ENCODE data around the gene MYO7A.

The MYO7A gene

DNA sequence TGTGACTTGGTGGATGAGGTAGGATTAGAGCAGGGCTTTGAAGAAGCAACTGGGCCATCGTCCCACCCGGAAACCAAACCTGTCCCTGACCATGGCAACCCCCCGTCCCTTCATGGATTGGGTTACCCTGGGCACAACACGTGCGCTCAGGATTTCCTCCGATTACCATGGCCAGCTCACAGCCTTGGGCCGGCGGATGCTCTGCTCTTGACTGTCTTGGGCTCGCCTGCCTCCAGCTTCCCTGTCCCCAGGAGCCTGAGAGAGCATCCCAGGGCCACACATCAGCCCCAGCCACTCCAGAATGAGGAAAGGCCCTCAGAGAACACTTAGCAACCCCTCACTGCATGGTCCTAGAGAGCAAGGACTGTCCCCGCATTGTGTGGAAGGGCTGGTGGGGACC is 22.8 kb downstream of the MYO7A start:
- H3K4me3 ChIP-seq (ENCODE audit: low read depth, low read length): no peak overlapping the region
- no peak for DNase-seq (ENCODE audit: low read depth)
- TF ChIP-seq, protein P1, sequence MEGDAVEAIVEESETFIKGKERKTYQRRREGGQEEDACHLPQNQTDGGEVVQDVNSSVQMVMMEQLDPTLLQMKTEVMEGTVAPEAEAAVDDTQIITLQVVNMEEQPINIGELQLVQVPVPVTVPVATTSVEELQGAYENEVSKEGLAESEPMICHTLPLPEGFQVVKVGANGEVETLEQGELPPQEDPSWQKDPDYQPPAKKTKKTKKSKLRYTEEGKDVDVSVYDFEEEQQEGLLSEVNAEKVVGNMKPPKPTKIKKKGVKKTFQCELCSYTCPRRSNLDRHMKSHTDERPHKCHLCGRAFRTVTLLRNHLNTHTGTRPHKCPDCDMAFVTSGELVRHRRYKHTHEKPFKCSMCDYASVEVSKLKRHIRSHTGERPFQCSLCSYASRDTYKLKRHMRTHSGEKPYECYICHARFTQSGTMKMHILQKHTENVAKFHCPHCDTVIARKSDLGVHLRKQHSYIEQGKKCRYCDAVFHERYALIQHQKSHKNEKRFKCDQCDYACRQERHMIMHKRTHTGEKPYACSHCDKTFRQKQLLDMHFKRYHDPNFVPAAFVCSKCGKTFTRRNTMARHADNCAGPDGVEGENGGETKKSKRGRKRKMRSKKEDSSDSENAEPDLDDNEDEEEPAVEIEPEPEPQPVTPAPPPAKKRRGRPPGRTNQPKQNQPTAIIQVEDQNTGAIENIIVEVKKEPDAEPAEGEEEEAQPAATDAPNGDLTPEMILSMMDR (IDR thresholded peaks at IDR 0.05; ENCODE audit: insufficient read depth, low read depth, low read length, missing control alignments): no peak

DNA sequence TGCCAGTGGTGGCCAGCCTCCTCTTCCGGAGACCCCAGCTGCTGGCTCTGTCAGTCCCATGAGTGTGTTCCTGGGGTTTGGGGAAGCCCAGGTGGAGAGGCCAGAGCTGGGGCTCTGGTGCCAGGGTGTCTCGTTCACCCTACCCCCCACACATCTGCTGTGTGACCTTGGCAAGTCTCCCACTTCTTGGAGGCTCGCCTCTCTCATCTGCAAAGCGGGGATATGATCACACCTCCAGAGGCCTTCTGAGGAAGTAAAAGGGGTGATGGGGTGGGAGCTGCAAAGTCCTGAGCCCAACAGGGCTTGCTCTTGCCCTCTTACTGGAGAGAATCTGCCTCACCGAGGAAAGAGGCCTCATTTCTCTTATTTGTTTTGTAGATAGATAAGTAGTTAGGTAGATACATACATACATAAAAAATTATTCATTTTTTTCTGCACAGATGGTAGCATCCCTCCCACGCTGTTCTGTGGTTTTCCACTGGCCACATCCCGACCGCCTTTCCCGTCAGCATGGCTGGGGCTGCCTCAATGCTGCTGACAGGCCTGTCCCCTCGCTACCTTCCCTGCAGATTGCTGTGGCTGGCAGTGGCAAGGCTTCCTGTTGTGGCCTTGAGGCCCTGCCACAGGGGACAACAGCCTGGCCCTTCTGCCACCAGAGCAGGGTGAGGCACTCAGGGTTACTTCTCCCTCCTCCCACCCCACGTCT is 23.9 kb downstream of the MYO7A start:
- no peak for DNase-seq (ENCODE audit: low read depth)
- TF ChIP-seq, protein P1 (IDR thresholded peaks at IDR 0.05; ENCODE audit: insufficient read depth, low read depth, low read length, missing control alignments): no peak

DNA sequence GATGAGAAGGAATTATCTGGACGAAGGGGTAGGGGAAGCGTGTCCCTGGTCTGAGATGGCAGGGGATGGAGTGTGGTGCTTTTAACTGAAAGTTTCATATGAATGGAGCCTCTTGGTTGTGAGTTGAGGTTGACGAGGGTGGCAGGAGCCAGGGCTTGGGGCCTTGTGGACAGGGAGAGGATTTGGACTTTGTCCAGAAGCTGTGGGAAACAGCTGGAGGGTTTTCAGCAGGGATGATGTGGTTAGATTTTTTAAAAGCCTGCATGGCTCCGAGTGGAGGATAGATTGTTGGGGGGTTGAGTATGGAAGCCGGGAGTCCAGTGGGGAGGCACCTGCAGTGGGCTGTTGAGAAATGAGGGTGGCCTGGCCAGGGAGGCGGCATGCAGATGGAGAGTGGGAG is 24.8 kb downstream of the MYO7A start:
- H3K4me3 ChIP-seq (ENCODE audit: low read depth, low read length): no peak overlapping the region
- no peak for DNase-seq (ENCODE audit: low read depth)
- TF ChIP-seq, protein P1 (IDR thresholded peaks at IDR 0.05; ENCODE audit: insufficient read depth, low read depth, low read length, missing control alignments): no peak

More for the DNA sequence above, 23.9 kb downstream of the MYO7A start:
- no peak overlapping the region for H3K4me3 ChIP-seq (ENCODE audit: low read depth, low read length)

DNA sequence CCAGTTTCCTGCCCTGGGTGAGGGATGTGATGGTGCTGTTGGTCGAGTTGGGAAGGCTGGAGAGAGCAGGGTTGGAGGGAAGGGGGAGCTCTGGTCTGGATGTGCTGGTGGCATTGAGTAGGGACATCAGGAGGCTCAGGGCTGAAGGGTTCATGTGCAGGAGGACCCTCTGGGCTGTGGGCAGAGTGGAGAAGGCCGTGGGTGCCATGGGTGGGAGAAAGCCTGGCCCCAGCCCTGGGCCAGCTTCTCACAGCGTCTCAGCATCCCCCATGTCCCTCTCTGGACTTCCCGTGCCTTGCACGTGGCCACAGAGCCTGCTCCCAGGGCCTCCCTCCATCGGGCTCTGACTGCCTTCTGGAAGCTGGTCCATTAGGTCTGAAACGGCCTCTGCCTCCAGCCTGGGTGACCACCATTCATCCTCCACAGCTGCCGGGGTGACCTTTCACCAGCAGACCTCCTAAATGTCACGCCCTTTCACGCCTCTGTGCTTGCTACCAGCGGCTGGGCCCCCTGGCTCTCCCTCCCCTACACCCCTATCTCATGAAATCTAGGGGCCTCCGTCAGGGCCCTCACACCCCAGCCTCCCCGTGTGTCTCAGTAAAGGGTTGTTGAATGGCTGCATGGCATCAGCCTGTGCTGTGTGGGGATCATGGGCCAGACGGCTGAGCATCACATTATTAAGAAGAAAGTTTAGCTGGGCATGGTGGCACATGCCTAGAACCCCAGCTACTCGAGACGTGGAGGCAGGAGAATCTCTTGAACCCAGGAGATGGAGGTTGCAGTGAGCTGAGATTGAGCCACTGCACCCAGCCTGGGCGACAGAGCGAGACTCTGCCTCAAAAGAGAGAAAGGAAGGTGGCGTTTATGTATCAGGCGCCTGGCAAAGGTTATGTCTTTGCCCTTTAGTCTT is 25.5 kb downstream of the MYO7A start:
- TF ChIP-seq, protein P1 (IDR thresholded peaks at IDR 0.05; ENCODE audit: insufficient read depth, low read depth, low read length, missing control alignments): no peak
- DNase-seq (ENCODE audit: low read depth): no peak
- no peak overlapping the region for H3K4me3 ChIP-seq (ENCODE audit: low read depth, low read length)

DNA sequence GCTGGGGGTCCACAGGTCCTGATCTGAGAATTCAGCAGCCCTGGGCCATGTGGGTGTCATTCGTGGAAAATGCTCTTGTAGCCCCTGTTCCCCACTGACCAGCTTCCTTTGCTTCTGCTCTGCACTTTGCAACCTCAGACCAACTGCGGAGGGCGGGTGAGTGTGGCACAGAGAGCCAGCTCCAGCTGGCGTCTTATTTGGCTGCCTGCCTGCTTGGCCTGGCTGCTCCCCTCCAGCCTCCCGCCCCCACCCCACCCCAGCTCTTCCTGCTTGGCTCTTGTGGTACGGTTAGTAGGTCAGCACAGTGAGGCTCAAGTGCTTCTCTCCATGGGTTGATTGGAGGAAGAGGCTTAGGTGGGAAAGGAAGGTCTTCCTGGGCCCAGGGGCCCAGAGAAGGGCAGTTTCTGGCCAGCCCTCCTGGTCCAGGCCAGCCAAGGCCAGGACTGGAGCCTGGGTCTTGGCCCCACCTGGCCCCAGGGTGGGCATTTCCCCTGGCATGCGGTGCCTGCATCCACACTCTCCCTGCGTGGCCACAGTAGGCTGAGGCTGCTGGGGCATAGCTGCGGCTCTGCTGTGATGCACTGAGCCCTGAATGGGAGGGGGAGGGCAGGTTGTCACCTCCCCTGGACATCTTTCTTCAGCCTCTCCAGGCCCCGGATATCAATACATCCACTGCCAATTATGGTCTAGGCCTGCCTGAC is 26.5 kb downstream of the MYO7A start:
- H3K4me3 ChIP-seq (ENCODE audit: low read depth, low read length): no peak overlapping the region
- TF ChIP-seq, protein P1 (IDR thresholded peaks at IDR 0.05; ENCODE audit: insufficient read depth, low read depth, low read length, missing control alignments): no peak
- no peak for DNase-seq (ENCODE audit: low read depth)

DNA sequence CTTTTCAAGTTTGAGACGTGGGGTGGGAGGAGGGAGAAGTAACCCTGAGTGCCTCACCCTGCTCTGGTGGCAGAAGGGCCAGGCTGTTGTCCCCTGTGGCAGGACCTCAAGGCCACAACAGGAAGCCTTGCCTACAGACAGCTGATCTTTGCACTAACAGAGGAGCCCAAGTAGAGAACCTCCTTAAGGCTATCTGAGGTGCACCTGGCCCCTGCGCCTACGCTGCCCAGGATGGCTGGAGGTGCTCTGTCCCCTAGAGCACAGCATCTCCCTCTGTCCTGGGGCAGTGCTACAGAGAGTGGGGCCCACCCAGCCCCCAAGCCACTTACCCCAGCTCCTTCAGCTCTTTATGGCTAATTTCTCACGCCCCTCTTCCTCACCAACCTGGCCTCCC is 27.0 kb downstream of the MYO7A start:
- DNase-seq (ENCODE audit: low read depth): no peak
- TF ChIP-seq, protein P1 (IDR thresholded peaks at IDR 0.05; ENCODE audit: insufficient read depth, low read depth, low read length, missing control alignments): no peak
- no peak overlapping the region for H3K4me3 ChIP-seq (ENCODE audit: low read depth, low read length)
